Non-pigmented ciliary epithelial cell (primary cell): ENCODE results near the gene SERPIND1.
"Not testable (repeated sequence)": the region's sequence is repeated elsewhere in the genome, so short reads cannot be mapped to it uniquely, and the experiment has no call there.

Experiments
- DNase-seq: peaks from one replicate; pipeline ENCODE4 v3.0.0-alpha.2; 2010; ENCODE audit warnings: low read depth

The SERPIND1 gene, protein sequence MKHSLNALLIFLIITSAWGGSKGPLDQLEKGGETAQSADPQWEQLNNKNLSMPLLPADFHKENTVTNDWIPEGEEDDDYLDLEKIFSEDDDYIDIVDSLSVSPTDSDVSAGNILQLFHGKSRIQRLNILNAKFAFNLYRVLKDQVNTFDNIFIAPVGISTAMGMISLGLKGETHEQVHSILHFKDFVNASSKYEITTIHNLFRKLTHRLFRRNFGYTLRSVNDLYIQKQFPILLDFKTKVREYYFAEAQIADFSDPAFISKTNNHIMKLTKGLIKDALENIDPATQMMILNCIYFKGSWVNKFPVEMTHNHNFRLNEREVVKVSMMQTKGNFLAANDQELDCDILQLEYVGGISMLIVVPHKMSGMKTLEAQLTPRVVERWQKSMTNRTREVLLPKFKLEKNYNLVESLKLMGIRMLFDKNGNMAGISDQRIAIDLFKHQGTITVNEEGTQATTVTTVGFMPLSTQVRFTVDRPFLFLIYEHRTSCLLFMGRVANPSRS

DNA sequence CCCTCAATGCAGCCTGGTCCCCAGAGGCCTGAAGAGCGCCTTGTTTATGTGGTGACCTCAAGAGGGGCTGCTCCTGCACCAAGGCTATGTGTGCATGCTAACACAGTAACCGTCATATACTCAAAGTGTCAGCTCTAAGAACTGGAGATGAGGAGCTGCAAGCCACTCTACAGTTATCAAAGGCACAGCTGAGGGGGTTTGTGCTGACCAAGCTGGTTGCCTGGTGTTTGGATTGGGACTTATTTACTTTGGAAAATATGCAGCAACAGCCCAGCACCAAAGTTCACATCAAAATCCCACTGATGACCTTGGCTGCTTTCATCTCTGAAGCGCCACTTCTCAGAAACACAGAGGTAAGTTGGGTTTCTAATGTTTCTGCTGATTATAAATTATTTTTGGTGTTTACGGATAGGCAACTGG, at the start of gene SERPIND1:
TSS of gene SERPIND1 (plus strand) at position 321 of the 420 bp plus-strand sequence. CDS start 5,200 bp downstream, outside the sequence.
- DNase-seq: no peak

DNA sequence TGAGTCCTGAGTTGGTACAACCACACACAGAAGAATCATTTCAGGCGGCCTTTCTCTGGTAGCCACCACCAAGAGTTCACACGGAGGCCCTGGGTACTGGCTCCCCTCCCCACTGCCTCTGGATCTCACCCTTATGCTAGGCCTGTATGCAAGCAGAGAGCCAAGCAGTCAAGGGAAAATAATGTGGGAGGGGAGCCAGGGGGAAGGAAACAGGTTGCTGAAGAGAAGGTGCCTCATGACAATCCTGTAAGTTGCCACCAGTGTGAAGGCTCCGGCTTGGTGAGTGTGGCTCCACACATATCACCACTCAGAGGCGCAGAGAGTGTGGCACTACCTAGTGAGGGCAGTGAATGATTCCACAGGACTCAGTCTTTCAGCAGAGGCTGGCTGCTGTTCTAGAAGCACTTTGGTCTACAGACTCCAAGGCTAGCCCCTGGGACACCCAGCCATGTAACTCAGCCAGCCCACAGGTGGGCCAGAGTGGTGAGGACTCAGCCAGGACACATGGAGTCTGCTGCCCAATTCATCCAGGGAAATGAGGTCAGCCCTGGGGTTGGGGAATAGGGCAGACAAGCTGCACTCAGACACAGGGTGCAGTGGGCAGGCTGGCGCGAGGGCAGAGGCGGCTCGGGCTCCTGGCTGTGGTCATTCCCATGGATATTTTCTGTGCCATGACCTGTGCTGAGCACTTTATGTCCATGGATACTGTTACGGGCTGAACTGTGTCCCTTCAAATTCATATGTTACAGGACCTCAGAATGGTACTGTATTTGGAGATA, 49.0 kb upstream of the SERPIND1 start:
- no peak for DNase-seq

DNA sequence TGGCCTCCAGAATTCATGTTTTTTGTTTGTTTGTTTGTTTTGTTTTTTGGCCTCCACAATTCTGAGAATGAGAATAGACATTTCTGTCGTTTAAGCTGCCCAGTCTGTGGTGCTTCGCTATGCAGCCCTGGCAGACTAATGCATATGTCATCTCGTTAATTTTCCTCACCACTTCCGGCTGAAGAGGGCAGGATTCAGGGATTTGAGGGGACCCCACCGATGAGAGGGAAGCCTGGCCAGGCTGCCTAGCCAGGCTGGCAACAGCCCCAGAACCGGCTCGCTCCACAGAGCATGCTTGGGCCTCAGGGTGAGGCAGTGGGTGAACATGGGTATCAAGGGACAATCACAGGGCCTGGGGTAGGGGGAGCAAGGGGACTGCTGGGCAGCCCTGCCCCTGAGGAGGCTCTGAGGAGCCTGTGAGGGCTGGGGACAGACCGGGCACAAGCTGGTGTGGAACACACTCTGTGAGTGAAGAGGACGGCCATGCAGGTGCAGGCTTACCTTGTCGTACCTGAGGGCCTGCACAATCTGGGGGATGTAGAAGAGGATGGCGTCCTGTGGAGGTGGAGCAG, 47.8 kb upstream of the SERPIND1 start:
- DNase-seq: no peak

DNA sequence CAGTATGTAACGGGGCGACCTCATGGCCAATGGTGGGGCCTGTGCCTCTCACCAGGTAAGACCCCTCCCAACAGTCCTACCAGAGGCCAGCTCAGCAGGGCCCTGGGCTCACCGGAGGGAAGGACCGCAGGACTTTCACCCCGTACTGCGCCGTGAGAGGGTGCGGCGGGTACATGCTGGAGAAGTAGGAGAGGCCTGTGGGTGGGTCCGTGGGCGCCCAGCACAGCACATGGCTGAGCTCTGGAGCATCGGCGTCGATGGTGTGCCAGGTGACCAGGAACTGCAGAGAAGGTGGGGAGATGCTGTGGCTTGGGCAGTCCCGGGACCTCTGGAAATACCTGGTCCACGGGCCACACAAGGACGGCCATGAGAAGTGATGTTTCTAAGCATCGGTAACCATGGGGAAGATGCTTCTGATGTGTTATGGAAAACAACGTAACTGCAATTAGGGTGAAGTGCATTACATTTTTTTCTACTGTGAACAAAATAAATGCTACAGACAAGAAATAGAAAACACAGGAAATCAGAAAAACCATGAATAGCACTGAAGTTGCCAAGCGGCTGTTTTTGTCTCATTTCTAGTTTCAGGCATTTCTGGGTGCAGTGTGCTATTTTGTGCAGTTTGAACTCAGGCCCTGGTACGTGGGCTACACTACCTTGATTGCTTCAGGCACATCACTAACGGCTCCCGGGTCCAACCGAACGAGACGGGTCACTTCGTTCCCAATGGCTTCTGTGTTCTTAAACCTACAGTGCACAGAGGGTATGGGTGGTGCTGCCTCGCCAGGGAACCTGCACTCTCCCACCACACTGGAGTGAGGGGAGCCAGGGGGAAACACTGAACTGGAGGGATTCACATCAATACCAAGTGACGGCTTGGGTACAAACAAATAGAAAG, 46.5 kb upstream of the SERPIND1 start:
- no peak for DNase-seq

DNA sequence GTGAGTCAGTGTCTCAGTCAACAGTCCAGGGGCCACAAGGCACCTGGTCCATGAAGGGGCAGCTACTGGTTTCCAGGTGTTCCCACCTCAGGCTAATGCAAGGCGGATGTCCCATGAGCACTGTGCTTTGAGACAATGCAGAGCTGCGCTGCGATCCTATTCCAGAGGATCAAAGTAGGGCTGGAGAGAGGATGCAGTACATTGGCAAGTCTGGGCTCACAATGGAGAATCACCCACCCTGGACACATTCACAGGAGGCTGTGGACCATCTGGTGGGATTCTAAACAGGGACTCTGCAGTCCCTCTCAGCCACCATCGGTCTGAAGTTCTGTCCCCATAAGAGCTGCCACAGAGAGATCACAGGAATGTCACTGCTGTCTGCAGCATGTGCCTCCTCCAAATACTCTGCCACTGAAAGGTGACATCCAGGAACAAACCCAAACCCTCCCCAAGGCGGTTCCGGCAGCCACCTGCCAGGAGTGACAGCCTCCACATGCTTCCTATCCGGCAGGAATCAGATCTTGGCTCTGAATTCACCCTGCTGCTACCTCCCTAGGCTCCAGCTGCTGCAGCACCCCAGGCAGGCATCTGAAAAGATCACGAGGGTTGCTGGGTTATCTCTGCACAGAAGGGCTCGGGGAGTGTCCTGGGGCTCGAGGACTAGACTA, 45.3 kb upstream of the SERPIND1 start:
- DNase-seq: no peak

DNA sequence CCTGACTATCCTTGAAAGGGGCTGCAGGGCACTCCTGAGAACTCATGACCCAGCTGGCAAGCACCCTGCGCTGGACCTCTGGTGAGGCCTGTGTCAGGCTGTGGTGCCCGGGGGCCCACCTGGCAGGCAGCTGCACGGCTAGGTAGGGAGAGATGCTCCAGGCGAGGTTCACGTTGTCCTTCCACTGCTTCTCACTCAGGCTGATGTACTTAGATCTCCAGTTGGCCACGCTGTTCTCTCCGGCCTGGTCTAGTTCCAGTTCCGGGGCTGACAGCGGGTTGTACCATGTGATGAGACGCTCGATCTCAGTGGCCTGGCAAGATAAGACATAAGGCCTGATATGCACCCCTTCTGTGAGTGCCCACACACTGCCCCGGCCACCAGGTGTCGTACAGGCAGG, 44.7 kb upstream of the SERPIND1 start:
- no peak for DNase-seq

DNA sequence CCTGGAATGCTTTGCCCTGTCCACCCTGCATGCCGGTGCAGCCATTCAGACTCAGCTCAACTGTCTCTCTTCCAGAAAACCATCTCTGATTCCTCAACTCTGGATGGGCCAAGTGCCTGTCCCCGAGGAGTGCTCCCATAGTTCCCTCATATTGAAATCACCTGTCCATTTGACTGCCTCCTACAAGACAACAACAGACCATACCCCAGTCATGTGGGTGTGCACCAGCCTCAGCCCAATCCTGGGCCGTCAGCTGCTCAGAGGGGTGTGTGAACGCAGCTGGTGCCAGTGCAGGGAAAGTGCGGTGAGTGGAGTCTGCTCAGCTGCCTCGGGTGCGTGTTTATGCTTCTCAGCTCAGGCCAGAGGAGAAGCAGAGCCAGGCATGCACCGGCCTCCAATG, 41.5 kb upstream of the SERPIND1 start:
- DNase-seq: not testable (repeated sequence)

DNA sequence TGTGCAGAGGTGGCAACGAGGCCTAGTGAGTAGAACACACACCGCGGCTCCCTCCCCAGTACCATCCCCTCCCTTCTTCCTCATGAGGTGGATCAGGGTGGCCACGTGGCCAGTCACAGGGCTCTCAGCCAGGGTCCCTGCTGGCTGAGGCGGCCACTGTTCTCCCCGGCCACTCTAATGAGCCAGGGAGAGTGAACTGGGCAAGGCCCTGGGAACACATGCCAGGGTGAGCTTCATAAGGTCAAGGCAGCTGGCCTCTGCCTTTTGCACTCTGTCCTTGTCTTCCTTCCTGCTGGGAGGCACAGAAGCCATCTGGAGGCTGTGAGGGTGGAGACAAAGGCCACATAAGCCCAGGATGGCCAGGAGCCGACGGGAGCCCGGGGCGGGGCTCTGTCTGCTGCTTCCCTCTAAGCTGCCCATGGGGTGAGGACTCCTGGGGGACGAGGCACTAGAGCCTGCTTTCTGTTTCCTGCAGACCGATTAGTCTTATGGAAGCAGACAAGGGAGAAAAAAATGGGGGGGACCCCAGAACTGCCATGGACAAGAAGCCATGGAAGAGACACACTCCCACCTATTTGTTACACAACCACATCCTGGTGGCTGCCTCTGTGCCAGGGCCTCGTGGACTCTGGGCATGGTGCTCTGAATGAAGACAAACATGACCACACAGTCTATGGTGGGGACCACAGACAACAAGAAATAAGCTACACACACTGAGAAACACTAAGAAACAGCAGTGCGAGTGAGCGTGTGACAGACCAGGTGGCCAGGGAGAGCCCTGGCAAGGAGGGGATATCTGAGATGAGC, 38.4 kb upstream of the SERPIND1 start:
- not testable (repeated sequence) for DNase-seq

DNA sequence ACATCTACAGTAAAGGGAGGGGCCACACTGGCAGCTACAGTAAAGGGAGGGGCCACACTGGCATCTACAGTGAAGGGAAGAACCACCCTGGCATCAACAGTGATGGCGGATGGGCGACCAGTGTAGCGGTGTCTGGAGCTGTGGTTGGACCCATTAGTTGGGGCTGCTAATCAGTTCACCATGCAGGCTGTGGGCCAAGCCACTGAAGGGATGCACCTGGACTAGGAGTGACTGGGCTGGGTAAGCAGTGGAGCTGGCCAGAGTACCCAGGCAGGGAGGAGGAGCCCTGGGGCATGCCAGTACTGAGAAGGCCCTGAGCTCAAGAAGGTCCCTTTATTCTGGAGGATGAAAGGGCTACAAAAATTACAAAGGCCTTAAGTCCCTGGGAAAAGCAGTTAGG, 37.0 kb upstream of the SERPIND1 start:
- DNase-seq: not testable (repeated sequence)

DNA sequence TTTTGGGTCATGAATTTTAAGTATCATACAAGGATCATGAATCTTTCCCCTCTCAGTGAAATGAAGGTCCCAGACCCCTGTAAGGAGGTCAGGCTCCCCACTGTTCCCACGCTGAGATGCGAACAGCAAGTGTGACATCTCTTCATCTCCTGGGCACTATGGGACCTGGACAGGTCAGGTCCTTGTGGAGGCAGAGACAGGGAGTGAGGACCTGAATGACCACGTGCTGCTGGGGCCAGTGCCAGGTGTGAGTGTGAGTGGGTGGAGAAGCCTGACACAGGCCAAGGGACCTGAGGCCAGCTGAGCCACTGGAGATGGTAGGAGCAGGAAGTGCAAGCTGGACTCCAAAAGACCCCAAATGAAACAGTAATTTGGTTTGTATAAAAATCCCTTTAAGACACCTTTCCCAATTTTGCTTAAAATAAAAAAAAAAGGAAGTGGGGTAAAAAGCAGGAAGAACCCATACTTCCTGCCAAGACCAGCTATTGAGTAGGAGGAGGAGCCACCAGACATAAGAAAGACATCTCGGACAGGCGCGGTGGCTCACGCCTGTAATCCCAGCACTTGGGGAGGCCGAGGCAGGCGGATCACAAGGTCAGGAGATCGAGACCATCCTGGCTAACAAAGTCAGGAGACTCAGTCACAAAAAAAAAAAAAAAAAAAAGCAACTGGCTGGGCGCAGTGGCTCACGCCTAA, 35.4 kb upstream of the SERPIND1 start:
- DNase-seq: no peak

DNA sequence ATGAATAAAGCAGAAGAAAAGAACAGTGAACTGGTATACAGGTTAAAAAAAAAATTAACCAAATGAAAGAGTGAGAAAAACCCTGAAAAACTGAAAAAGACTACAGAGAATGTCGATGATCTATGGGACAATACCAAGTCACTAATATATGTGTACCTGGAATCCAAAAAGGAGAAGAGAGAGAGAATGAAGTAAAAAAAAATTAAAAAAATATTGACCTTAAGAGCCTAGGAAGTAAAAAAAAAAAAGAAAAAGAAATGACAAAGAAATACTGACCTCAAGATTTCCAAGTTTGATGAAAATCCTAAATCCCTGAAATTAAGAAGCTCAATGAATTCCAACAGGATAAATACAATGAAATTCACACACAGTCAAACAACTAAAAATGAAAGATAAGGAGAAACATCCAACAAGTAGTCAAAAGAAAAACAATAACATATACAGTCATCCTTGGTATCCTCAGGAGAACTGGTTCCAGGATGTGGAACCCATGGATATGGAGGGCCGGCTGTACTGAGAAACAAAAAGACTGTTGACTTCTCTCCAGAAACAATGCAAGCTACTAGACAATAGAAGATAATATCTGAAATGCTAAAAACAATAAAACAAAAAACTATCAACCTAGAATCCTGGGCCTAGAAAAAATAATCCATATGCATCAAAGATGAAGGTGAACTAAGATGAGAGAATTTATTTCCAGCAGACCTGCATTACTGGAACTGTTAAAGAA, 33.5 kb upstream of the SERPIND1 start:
- no peak for DNase-seq

DNA sequence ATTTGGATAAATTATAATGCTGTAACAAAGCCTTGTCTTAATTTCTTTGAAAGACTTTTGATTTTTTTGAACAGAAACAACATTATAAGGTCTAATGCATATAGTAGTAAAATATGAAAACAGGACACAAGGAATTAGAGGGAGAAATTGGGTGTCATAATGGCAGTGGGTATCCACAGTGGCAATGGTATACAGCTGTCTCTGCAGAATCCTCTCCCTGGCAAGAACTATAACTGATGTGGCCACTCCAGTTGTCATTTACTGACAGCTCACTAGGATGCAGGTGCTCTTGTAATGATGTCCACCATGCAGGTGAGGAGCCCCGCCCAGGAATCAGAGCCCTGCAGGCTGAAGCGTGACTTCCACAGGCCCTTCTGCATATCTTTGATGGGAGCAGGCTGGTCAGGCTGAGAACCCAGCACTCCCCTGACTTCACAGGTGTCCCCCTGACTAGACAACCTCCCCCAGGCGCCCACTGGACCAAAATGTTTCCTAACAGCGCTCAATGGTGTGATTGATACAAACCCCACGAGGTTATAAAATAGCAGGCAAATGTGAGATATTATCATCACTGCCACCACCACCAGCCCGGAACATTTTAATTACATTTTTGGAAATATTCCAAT, 32.8 kb upstream of the SERPIND1 start:
- no peak for DNase-seq

DNA sequence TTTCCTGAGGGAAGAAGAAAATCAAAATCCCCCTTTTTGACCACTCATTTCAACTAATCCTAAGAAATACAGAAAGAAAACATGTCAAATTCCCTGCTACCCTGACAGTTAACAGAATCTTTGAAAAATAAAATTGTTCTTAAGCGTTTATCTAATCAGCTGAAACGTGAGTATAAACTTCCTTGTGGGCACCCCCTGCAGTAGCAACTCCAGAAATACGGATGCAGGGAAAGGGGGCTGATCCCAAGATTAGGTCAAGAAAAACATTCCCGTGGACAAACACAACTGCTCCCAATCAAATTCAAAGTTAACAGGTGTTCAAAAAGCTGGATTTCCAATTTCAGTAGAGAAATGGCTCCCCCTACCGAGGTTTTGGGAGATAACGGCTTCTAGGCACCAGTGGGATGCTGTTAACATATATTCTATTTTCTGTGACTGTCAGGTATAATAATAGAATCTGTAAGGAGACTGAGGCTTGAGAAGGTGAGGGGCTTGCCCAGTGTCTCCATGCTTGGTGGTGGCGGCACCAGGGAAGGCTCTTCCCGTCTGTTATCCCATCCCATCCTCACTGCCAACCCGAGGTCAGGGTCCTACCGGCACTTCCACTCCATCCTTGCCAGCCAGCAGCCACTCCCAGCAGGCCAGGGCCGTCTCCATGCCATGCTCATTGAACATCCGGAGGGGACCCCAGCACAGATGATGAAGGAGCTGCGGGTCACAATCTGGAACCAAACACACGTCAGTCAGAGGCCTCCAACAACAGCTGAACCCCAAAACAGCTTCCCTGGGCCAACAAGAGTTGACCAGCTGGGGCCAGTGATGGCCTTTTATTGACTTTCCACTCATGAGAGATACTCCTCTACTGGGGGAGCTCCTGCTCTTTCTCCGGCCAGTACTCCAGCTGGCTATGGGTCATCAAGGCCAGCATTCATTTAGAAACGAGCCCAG, 32.0 kb upstream of the SERPIND1 start:
- DNase-seq: no peak

DNA sequence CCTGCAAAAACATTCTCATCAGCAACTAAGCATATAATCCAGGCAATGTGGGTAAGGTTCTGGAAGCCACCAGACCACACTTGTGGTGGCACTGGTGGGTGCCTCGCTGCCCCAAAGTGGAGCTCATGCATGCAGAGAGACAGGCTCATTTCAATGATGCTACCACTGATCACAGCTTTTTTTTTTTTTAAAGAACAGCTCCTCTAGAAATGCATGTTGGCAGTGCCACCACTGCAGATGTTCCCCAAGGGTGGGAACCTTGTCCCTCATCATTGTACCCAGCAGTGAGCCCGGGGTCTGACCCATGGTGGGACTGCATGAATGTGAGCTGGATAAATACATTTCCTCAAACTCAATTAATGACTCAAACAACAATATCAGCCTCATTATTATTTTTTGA, 31.1 kb upstream of the SERPIND1 start:
- DNase-seq: no peak

DNA sequence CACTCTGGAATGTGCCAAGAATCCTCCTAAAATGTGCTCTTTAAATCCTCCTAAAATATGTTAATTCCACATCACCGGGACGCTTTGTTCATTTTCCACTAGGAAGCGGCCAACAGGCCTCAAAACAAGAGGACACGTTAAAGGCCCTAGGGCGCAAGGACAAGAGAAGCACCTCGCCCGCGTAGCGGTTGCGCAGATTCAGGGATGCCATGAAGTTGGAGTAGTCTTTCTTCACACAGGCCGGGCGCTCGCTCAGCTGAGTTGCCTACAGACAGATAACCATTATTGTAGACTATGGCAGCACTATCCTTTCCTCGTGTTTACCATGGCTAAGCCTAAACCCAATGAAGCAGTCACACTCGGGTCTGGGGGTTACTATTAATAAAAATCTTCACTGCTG, 29.5 kb upstream of the SERPIND1 start:
- DNase-seq: no peak

DNA sequence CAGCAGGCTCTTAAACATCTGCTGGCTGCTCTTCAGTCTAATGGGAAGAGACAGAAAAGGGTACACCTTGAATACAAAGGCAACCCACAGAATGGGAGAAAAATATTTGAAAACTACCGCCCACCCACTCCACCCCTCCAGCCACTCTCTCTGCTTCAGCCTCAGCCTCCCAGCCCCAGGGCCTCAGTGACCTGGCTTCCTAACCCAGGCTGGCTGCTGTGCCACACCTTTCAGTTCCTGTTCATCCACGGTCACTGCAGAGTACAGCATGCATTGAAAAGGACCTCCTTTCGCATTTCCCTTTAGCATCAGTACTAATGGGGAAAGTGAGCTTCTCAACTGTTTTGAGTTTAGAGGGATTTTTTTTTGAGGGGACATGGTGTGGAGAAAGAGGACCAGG, 28.8 kb upstream of the SERPIND1 start:
- no peak for DNase-seq

DNA sequence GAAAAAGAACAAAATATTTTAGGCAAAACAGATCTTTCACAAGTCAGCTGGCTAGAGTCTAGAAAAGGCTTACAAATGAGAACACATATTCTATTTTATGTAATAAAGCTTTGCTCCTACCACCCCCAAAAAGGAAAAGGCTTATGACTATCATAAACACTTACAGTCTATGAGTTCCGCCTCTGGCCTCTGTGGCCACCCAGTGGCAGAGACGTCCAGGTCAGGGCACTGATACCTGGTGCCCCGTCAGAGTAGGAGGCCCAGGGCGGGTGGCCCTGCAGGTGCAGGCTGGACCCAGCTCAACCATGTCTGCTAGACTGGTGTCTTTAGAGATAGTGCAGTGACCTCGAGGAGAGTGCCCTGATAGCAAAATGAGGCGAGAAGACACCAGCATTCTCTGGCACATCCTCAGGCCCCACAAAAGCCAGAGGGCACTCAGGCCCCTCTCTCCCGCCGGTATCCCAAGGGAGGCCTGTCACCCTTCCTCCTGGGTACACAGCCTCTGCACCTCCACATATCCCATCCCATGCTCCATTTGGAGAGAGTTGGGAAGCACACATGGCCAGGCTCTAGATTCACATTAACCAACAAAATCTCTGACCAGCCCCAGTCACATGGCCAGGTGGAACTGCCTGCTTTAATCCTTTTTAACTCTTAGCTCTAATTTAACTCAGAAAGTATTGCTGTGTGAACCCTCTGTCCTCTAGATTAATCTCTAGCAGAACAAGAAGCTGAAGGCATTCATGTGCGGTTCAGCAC, 27.3 kb upstream of the SERPIND1 start:
- DNase-seq: no peak
